ENCODE measurements around the gene OBI1. TPM values are rescaled to one million over a fixed set of nuclear protein-coding genes. Genes with fewer than 3 reads are reported as not detected.

The OBI1 gene
- total RNA-seq (2013), result 9.7 TPM
- 1 to 10 TPM; 2.0 to 5.2 (median 3.5) TPM for polyA plus RNA-seq
- polyA minus RNA-seq, result 2.2 and 3.6 TPM in 2 replicates
- total RNA-seq, result 7.7 to 23.3 (median 11.3) reads per million in 11 experiments

DNA sequence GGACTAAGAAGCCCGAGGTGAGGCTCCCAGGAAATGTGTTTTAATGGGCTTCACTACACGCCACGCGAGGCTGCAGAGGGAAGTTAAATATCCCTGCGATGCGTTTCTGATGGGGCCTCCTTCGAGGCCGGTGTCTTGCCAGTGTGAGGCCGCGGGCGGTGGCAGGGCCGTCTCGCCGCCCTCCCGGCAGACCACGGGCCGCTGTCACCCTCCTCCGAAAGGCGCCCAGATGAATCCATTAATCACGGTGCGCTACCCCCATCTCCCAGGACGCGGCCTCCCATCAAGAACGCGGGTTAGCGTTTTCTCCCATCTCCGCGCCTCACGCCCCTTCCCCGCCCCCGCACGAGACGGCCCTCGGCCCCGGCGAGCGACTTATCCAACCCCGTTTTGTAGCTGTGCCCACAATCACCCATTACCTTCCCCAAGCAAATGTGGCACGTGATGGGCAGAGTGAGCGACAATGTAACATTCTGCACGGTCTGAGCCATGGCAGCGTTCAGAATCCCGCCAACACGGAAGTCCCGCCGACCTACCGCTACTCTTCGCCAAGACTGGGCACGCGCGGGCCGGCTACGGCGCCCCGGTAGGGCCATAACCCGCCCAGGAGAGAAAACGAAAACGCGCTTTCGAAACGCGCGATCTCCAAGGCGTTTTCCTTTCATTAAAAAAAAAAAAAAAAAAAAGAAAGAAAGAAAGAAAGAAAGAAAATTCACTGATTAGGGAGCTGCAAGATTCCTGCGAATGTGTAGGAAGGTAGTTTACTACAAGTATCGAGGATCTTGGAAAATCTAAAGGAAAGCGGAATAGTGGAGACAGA is at the start of gene OBI1:
TSS of gene OBI1 (minus strand) at position 526 of the 820 bp plus-strand sequence. CDS start at position 491, 35 bp downstream.
- Histone ChIP-seq H3K27ac (ENCODE audit: low read depth in 1 of 2, low read length in 2 of 2) (peak within 1 kb of the TSS; percentile 42 to 85), H3K4me2 (replicated peaks; ENCODE audit: extremely low read depth, low read length, poor library complexity, severe bottlenecking) (peak within 1 kb of the TSS; percentile 87), H3K9ac (ENCODE audit: insufficient read depth, low read length, poor library complexity, severe bottlenecking) (peak within 1 kb of the TSS; percentile 80), H4K20me1 (ENCODE audit: insufficient read depth, low read length) (peaks cover 26% of the 10 kb centered on the region), H3K4me3 (replicated peaks in 1 of 3; ENCODE audit: low read depth in 2 of 3, low read length in 3 of 3) (peak within 1 kb of the TSS; percentile 49 to 95 (median 86)), H3K79me2 (ENCODE audit: insufficient read depth, low read length) (peaks cover 49% of the 10 kb centered on the region), H3K27me3 (ENCODE audit: control insufficient read depth in 2 of 2, insufficient read depth in 2 of 2, low read length in 2 of 2) (no peaks in the 10 kb centered on the region), H2AFZ (ENCODE audit: insufficient read depth, low read depth, low read length, poor library complexity, severe bottlenecking) (peak within 1 kb of the TSS; percentile 90), H3K9me3 (replicated peaks in 1 of 2; ENCODE audit: control insufficient read depth in 1 of 2, insufficient read depth in 1 of 2, low read length in 2 of 2) (no peaks in the 10 kb centered on the region), H3K36me3 (replicated peaks in 1 of 2; ENCODE audit: control insufficient read depth in 1 of 2, insufficient read depth in 2 of 2, low read length in 2 of 2) (peaks cover 0 to 10% of the 10 kb centered on the region in 2 donors), H3K4me1 (ENCODE audit: control insufficient read depth in 1 of 2, insufficient read depth in 2 of 2, low read length in 2 of 2) (peaks cover 11 to 25% of the 10 kb centered on the region in 2 donors)
- H3K9me3 Mint-ChIP-seq, result no peaks in the 10 kb centered on the region
- DNase-seq, result peak; percentile 79 to 87 (median 84)
- no peak for TF ChIP-seq CTCF (IDR thresholded peaks at IDR 0.05)
- H3K27me3 Mint-ChIP-seq (ENCODE audit: low read depth in 3 of 3), result peaks cover 0 to 6% (median 3%) of the 10 kb centered on the region in 3 donors
- H3K4me3 Mint-ChIP-seq, result peak within 1 kb of the TSS; percentile 99
- intact Hi-C loops (cut with micrococcal nuclease), result no loop called here
- peaks cover 0 to 2% of the 10 kb centered on the region in 2 donors for H3K36me3 Mint-ChIP-seq
- under 1% methylated on average over 49 of the region's 67 CpGs for WGBS (ENCODE audit: insufficient coverage)
- peaks cover 25% of the 10 kb centered on the region for H3K4me1 Mint-ChIP-seq
- H3K27ac Mint-ChIP-seq, result peak within 1 kb of the TSS; percentile 85 to 97 (median 95)

DNA sequence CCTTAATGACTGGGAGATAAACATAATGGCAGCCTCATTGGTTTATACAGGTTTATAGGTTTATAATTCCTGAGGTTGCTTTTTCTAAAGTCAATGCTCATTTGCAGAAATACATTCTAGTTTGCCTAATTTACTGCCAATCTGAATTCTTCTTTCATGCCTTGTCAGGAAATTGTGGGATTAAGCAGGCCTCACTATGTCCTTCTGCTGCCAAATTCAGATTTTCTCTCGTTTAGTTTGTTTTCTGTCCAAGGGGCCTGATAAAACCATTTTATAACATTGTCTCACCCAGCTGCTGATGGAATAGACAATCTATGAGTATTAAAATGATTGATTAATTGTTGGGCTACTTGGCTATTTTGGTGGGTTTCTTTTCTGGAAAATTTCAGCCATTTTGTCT is 42.4 kb upstream of the OBI1 start:
- H3K79me2 ChIP-seq (ENCODE audit: insufficient read depth, low read length), result no peaks in the 10 kb centered on the region
- no peak overlapping the region for H2AFZ ChIP-seq (ENCODE audit: insufficient read depth, low read depth, low read length, poor library complexity, severe bottlenecking)
- peaks cover 0 to 5% (median 2%) of the 10 kb centered on the region in 7 donors for H3K9me3 Mint-ChIP-seq
- no peak overlapping the region for H3K4me2 ChIP-seq (replicated peaks; ENCODE audit: extremely low read depth, low read length, poor library complexity, severe bottlenecking)
- DNase-seq, result no peak
- H3K4me1 ChIP-seq (ENCODE audit: control insufficient read depth in 1 of 2, insufficient read depth in 2 of 2, low read length in 2 of 2), result no peaks in the 10 kb centered on the region
- H3K27ac Mint-ChIP-seq, result no peak overlapping the region
- no peak for TF ChIP-seq CTCF (IDR thresholded peaks at IDR 0.05)
- H3K27ac ChIP-seq (ENCODE audit: low read depth in 1 of 2, low read length in 2 of 2), result no peak overlapping the region
- no peaks in the 10 kb centered on the region for H3K4me1 Mint-ChIP-seq
- no CpG with 5 or more reads among the region's 1 CpG for WGBS (ENCODE audit: insufficient coverage)
- no peaks in the 10 kb centered on the region for H3K9me3 ChIP-seq (replicated peaks in 1 of 2; ENCODE audit: control insufficient read depth in 1 of 2, insufficient read depth in 1 of 2, low read length in 2 of 2)
- H4K20me1 ChIP-seq (ENCODE audit: insufficient read depth, low read length), result no peaks in the 10 kb centered on the region
- no peaks in the 10 kb centered on the region for H3K36me3 Mint-ChIP-seq
- no peak overlapping the region for H3K4me3 ChIP-seq (replicated peaks in 1 of 3; ENCODE audit: low read depth in 2 of 3, low read length in 3 of 3)
- peaks cover 1 to 2% (median 2%) of the 10 kb centered on the region in 3 donors for H3K27me3 Mint-ChIP-seq (ENCODE audit: low read depth in 3 of 3)
- intact Hi-C loops (cut with micrococcal nuclease), result no loop called here
- no peaks in the 10 kb centered on the region for H3K36me3 ChIP-seq (replicated peaks in 1 of 2; ENCODE audit: control insufficient read depth in 1 of 2, insufficient read depth in 2 of 2, low read length in 2 of 2)
- no peak overlapping the region for H3K9ac ChIP-seq (ENCODE audit: insufficient read depth, low read length, poor library complexity, severe bottlenecking)
- no peaks in the 10 kb centered on the region for H3K27me3 ChIP-seq (ENCODE audit: control insufficient read depth in 2 of 2, insufficient read depth in 2 of 2, low read length in 2 of 2)
- no peak overlapping the region for H3K4me3 Mint-ChIP-seq

Measured in CD14-positive monocyte (primary cell).